NCI-H187 treated with DMSO at 0.1 percent for 48 hours (cell line): ENCODE results near the gene ST6GALNAC1.
"Not testable (repeated sequence)": the region's sequence is repeated elsewhere in the genome, so short reads cannot be mapped to it uniquely, and the experiment has no call there.

Source experiments
- DNase-seq: peaks from one replicate; lab custom pipeline; 2025; lab: John Stamatoyannopoulos, UW

The ST6GALNAC1 gene

DNA sequence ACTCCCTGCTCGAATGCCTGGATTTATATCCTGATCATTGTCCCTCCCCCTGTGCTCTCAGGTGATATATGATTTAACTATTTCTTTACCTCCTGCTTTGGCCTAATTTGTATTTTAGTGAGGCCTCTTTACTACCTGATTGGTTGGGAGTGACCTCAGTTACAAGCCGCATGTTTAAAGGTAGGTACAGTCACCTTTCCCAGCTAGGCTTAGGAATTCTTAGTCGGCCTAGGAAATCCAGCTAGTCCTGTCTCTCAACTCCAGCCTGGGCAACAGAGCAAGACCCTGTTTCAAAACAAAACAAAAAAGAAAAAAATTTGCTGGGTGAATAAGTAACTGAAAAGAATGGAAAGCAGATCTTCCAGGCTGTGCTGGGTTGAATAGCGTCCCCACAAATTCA lies 31.1 kb downstream of the ST6GALNAC1 start:
- DNase-seq: no peak

DNA sequence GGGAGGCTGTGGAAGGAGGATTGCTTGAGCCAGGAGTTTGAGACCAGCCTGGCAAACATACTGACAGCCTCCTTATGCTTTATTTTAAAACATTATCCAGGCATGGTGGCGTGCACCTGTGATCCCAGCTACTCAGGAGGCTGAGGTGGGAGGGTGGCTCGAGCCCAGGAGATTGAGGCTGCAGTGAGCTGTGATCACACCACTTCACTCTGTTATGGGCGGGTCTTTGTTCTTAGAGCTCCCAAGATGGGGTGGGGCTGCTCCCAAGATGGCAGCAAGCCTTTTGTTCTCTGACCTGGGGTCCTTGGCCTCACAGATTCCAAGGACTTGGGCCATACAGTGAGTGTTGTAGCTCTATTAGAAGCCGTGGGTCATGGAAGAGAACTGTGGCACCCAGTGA lies 31.8 kb downstream of the ST6GALNAC1 start:
- DNase-seq: no peak

DNA sequence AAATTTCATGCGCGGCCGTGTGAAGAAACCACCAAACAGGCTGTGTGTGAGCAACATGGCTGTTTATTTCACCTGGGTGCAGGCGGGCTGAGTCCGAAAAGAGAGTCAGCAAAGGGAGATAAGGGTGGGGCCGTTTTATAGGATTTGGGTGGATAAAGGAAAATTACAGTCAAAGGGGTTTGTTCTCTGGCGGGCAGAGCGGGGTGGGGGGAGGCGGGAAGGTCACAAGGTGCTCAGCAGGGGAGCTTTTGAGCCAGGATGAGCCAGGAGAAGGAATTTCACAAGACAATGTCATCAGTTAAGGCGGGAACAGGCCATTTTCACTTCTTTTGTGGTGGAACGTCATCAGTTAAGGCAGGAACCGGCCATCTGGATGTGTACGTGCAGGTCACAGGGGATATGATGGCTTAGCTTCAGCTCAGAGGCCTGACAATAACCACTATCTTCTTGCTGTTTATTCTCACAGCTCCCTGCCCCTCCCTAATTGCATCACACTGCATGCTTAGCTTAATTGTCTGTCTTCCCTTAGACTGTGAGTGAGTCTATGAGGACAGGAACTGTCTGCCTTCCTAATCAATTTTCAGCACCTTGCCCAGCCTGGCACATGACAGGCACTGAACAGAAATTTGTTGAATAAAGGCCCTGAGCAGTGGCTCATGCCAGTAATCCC lies 32.3 kb downstream of the ST6GALNAC1 start:
- DNase-seq: not testable (repeated sequence)

DNA sequence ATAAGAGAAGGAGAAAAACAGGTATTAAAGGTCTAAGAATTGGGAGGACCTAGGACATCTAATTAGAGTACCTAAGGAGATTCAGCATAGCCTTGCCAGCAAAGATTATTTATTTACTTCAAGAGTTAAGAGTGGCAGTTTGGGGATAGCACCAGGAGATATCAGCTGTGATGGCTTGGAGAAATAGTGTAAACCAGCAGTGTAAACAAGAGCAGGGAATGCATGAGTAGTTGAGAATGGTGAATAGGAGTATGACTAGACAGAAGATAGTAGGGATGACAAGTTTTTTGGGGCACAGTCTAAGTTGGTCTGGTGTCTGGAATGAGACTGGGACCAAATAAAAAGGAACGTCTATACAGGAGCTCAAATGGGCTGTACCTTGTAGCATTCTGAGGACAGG lies 36.9 kb downstream of the ST6GALNAC1 start:
- not testable (repeated sequence) for DNase-seq

DNA sequence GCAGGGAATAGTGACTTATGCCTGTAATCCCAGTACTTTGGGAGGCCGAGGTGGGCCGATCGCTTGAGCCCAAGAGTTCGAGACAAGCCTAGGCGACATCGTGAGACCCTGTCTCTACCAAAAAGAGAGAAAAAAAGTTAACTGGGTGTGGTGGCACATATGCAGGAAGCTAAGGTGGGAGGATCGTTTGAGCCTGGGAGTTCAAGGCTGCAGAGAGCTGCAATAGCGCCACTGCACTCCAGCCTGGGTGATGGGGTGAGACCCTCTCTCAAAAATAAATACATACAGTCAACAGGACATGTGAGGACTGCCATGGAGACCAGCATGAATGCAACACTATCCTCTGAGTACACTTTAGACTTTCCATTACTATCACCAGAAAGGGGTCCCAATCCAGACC lies 42.5 kb downstream of the ST6GALNAC1 start:
- no peak for DNase-seq

DNA sequence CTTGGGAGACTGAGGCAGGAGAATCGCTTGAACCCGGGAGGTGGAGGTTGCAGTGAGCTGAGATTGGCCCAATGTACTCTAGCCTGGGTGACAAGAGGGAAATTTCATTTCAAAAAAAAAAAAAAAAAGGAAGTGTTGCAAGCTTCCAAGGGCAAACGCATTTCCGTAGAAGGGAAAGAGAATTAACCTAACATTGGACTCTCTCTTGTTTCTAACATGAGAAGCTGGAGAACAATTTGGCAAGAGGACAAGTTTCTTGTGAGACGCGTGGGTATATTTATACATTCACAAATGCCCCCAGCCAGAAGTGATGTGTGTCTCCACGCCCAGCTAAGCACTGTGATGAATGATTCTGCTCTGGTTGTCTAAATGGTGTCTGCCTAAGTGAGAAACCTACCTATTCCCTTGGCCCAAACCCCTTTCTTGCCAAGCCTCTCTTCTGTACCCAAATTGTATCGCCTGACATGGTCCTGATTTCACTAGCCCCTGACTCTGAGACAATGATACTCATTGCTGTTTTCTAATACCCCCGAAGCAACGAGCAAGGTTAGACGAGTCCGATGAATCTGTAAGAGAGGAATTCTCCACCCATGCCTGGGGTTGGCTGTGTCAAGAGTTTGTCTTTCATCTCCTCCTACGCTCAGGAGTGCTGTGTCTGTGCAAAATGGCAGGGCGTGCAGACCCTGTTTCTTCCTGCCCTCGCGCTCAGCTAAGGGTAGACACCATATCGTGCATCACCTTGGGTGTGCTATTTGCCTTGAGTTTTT lies 43.7 kb downstream of the ST6GALNAC1 start:
- no peak for DNase-seq

DNA sequence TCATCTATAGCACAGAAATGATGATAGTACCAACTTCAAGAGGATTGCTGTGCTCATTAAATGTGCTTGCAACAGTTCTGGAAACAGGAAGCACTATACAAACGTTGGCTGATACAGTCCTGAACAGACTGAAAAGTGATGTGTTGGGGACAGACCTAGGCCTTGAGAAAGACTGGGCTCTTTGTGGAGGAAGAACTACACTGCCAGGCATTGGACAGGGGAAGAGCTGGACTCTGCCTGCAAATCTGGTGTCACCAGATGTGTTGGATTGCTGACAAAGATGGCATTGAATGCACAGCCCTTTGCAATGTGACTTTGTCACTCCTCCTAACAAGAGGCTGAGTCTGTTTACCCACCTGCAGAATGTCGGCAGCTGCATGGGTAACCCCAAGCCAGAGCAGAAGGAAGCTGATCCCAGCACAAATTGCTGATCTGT lies 45.5 kb downstream of the ST6GALNAC1 start:
- DNase-seq: no peak

DNA sequence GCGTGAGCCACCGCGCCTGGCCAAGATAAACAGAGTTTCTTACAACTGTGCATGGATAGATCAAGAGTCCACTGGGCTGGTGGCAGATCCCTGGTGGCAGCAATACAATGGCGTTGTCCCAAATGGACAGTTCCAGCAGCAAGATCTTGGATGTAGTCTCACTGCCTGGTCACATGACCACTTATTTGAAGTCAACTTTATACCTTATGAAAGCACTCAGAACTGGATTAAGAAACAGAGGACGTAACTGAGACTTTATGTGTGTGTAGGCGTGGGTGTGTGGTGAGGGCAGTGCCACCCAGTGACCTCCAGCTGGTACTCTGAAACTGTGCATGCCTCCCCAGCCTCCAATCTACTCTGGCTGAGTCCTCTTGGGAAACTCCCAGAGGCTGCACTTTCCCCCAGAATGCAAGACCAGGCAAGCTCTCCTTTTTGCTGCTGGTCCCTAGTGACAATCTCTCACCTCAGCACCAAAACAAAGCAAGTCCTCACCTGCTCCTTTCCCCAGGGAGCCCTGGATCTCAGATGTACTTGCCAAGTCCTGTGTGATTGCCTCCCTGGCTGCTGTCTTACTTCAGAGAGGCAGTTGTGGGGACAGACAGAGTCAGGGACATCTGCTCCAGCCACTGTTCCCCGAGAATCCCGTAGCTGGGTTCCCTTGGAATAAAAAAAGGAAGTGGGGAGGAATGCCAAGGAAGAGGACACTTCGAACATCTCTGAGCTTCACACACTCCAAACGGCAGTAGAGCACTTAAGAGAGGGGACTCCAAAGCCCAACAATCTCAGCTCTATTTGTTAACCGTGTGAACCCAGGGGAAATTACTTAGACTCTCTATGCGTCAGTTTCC lies 46.2 kb downstream of the ST6GALNAC1 start:
- DNase-seq: peak; percentile 88

DNA sequence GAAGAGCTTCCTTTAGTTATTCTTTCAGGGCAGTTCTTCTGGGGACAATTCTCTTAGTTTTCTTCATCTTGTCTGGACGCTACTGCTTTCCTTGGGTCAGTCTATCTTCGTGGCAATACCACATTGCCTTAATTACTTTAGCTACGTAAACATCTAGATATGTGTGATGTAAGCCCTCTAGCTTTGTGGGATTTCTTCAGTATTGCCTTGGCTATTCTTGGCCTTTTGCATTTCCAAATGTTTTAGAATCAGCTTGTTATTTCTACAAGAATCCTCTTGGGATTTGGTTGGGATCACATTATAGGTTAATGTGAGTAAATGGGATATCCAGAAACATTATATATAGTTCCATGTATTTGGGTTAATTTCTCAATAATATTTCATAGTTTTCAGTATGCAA lies 48.9 kb downstream of the ST6GALNAC1 start:
- no peak for DNase-seq

DNA sequence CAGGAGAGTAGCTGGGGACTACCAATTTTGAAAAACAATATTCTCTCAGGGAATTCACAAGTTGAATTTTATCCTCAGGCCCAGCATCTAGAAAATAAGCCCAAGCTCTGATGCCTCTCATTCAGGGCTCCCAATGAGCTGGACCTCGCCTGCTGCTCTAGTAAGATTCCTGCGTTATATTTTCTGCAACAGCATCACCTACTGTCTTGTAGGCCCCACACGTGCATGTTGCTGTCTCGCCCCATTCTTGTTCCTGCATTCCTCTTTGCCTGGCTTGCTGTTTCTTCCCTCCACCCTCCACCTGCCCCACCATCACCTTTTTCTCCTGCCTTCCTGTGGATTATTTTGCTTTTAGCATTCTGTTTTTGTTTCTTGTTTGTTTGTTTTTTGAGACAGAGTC lies 49.6 kb downstream of the ST6GALNAC1 start:
- DNase-seq: no peak

DNA sequence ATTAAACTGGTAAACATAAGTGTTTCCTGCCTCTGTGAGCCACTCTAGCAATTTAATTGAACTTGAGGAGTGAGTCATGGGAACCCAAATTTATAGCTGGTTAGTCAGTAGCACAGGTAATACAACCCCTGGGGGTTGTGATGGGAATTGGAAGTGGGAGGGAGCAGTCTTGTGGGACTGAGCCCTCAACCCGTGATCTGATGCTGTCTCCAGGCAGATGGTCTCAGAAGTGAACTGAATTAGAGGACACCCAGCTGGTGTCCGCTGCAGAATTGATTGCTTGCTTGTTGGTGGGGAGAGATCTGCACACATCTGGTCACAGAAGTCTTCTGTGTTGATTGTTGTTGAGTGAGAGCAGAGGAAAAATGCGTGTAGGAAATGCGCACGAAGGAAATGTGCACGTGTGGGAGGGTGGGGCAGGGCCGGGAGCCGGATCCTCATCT lies 50.2 kb downstream of the ST6GALNAC1 start:
- no peak for DNase-seq

DNA sequence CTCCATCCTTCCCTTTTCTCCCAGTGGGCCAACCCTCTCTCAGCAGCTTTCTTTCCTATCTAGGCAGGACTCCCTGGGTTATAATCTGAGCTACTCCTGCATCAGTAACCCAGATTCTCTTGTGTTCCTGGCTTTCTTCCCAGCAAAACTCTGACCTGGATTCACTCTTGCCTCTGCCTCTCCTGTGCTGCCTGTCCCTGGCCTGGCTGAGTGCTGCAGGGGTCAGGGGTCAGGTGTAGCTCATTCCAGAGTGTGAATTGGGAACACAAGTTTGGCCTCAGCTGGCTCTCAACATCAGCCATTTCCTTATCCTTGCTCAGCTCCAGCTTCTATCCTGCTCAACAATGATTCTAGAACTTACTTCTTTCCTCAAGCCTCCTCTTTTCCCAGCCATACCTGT lies 55.4 kb downstream of the ST6GALNAC1 start:
- no peak for DNase-seq

DNA sequence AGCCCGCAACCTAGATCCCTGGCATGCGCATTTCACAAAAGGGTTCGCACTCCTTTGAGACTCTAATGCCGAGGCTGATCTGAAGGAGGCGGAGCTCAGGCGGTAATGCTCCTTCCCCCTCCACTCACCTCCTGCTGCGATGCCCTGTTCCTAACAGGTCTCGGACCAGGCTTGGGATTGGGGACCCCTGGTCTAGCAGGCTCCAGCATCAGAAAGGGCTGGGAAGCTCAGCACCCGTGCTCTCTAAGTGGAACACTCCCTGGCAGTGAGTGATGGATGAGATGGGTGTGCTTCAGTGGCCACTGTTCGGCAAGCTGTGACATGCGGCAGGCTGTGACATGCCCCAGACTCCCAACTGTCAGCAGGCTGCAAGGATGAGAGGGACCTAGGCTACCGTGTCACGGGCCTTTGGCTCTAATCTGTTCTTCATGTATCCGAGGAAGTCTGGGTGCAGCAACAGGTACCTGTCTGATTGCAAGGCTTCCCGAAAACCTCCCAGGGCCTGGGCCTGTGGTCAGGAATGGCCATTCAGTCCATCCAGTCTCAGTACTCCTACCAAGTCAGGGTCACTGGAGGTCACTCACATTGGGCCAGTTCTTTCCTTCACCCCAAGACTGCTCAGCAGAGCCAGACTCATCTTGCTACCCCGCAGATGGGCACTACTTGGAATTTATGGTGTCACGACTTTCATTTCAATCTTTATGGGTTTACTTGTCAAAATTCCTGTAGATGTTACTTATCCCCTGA lies 56.6 kb downstream of the ST6GALNAC1 start:
- DNase-seq: peak; percentile 94

DNA sequence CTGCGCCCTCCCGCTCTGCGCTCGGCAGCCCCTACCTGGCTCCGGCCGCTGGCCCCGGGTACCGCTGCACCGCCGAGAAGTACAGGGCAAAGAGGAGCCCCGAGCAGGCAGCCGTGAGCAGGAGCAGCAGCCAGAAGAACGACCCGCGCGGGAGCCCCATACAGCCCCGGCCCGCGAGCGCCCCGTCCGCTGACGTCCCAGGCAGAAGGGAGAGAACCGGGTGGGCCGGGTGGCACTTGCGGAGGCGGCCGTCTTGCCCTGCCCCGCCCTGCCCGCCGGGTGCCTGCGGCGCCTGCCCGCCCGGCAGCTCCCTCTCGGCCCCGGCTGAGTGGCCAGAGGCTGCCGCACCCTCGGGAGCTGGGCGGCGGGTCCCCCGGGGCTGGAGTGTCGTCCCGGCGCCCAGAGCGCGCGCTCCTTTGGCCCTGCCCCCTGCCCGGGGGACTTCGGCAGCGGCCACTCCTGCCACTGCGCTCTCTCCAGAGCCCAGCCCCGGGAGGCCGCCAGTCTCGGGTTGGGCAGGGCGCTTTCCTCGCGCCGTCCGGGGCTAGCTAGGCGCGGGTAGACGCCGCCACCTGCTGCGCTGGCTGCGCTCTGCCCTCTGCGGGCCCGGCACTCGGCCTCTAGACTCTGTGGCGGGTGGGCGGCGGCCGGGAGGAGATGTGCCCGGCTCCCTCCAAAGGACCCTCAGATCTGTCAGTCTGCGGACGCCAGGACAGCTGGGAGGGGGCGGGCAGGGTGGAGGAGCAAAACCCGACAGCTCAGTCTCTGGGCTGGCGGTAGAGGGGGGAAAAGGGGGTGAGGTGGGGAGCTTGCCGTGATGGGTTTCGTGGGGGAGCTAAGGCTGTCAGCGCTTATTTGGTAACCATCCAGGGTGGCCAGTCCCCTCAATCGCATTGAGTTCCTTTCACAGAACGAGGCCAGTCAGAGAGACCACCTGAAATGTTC lies 57.6 kb downstream of the ST6GALNAC1 start, which contains the start of gene ST6GALNAC2:
Gene ST6GALNAC2, minus strand, starts transcription at position 212 of the 945 bp plus-strand sequence. Its CDS starts 52 bp downstream, at position 160.
- no peak for DNase-seq

DNA sequence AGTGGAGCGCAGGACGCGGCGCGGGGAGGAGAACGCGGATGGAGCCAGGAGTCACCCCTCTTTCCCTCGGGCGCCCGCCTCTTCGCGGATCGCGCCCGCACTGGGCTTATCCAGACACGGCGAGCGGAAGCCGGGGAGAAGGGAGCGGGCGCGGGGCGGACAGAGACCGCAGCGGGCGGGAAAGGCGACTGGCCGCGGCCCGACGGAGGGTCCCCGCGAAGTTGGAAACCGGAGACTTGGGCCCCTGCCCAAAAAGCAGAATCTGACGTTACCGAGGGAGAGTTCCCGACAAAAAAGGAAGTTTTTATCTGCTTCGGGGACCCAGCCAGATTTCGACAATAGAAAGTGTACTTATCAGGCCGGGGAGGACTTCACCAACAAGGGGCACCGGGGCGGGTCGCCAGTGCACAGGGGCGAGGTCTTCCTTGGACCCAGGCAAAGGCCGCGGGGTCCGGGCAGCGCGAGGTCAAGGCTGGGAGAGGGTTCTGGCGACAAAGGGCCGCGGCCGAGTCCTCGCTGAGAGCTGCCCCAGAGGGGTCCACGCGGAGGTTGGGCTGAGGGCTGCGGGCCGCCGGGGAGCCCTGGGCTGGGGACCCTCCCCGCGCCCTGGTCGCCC lies 58.4 kb downstream of the ST6GALNAC1 start:
- no peak for DNase-seq

DNA sequence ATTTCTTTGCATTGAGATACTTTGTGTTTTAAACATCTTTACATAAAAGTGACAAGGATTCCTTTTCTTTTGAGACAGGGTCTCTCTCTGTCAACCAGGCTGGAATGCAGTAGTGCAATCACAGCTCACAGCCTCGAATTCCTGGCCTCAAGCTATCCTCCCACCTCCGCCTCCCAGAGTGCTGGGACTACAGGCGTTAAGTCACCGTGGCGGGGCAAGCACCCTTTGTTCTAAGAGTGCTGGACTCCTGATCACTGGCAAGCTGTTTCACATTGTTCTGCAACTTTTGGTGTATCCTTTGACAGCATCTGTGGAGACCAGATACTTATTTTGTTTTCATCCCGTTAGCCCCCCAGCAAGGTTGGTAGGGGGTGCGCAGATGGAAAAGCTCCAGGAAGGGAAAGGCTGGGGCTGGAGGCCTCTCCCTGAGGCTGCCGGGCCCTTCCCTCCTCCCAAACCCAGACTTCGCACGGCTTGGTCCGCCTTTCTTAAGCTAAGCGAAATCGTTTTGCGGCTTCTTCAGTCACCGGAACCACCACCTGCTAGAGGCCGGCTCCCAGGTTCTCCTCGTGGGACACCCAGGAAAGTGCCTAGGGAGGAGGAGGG lies 59.0 kb downstream of the ST6GALNAC1 start:
- DNase-seq: no peak

DNA sequence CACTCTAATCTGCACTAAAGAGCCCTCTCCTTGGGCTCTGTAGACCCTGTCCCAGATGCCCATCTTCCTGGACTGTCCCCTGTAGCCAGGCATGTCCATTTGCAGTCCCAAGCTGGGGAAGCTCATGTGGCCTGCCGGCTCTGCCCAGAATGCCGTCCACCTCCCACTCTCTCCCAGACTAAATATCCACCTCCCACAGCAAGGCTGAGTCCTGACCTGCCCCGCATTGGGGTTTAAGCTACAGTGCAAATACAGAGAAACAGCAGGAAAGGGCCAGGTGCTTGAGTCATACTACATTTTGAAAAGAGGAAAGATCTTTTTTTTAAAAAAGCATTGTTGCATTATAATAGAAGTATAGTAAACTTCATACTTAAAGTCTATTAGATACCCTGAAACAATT lies 60.9 kb downstream of the ST6GALNAC1 start:
- no peak for DNase-seq

DNA sequence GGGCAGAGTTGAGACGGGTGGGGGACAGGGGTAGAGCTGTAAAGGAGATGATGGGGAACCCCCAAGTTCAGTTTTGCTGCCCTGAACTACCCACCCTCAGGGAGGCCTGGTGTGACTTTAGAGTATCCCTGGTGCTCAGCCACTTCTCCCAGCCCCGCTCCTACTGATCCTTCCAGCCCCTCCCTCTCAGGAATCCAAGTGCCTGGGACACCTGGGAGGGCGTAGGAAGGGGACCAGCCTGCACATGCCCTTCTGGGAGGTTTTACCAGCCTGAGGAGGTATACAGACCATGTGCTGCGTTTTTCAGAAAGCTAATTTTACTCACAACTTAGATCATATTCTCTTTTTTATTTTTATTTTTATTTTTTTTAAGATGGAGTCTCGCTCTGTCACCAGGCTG lies 62.0 kb downstream of the ST6GALNAC1 start:
- DNase-seq: no peak

DNA sequence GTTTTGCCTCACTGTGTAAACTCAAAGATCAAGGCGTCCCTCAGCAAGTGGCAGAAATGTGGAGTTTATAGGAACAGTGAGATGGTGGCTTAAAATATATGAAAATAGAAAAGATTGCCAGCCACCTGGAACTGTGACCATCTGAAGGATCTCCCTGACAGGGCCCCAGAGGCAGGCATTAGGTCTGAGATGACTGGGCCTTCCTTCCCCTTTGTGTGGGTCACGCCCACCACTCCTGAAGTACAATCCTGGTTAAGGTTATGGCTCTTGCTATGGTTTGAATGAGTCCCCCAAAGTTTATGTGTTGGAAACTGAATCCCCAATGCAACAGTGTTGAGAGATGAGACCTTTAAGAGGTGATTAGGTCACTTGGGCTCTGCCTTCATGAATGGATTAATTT lies 64.3 kb downstream of the ST6GALNAC1 start:
- DNase-seq: no peak

DNA sequence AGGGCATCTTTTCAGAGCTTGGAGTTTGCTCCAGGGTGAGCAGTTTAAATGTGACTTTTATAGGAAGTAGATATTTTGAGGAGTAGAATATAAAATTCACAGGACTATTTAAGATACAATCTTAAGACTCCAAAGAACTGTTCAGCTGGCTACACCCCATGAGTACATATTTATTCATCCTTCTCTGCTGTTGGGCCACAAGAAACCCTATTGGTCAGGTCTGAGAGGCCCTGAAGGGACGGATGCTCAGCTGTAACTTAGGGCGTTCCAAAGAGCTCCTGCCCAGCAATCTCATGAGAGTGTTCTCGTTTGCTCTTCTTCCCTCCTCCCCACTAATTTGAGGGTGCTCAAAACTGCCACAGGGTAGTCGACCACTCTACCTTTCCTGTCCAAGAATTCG lies 65.2 kb downstream of the ST6GALNAC1 start:
- no peak for DNase-seq
